TTC549 (cell line): ENCODE data around the gene ANP32A.
"Not testable (repeated sequence)": the region's sequence is repeated elsewhere in the genome, so short reads cannot be mapped to it uniquely, and the experiment has no call there.

Experiments used
- FAIRE-seq: peaks from 2 replicates; lab custom pipeline; 2012; peaks lifted over from hg19 to GRCh38; lab: Jason Lieb, UNC

The ANP32A gene

DNA sequence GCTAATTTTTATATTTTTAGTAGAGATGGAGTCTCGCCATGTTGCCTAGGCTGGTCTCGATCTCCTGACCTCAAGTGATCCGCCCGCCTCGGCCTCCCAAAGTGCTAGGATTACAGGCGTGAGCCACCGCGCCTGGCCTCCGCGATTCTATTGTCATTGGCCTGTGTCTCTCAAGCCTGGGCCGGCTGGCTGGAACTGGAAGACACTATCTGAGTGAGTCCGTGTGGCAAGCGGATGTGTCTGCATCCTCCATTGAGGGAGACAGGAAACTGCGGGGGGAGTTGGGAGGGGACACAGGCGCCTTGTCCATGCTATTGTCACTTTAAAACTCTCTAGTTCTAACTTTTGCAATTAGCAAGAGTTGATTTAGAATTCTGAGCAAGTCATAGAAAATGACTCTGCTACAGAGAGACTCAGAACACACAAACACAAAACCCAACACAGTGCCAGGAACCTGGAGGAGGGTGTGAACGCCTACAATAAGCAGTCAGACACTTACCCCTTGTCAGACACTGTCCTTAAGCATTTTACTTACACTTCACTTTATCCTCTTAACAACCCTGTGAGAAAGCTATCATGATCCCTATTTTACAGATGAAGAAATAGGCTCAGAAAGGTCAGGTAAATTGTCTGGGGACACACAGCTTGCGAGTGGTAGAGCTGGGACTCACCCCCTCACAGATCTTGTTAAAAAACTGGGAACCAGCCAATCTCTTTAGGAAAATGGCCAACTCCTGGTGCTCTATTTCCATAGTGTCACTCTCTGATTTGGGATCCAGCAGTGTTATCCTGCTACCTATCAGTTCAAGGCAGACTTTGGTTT, 38.7 kb downstream of the ANP32A start:
- no peak for FAIRE-seq

DNA sequence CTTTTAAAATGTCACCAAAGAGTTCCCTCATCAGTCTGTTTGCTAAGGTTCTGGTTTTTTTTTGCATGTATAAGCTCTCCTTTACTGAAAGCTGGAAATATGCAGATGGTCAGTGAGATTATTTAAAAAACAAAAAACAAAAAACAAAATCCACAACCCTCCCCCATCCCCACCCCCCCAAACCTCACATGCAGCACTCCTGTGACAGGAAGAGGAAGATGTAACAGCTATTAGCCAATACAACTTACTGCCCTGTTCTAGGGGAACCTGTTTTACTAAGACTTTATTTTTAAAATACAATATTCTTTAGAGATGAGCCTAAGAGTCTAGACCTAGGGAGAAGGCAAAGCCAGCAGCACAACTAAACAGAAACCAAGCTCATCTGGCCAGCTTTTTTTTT, 39.5 kb downstream of the ANP32A start:
- FAIRE-seq: no peak

DNA sequence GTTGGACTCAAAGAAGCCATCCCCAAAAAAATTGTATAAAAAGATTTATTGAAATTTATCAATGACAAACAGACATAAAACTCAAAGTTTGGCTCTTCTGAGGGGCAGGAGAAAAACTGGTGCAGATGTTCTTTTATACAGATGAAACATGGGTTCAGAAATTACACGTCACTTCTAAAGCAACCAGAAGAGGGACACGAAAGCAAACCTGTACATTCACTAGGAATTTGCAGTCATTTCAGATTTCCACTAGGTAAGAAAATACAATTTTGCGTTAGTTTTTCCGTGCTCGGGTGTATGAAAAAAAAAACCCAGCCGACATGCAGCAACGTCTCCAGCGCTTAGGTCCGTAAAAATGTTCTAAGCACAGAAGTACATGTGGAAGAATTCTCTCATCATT, 41.8 kb downstream of the ANP32A start:
- FAIRE-seq: no peak

DNA sequence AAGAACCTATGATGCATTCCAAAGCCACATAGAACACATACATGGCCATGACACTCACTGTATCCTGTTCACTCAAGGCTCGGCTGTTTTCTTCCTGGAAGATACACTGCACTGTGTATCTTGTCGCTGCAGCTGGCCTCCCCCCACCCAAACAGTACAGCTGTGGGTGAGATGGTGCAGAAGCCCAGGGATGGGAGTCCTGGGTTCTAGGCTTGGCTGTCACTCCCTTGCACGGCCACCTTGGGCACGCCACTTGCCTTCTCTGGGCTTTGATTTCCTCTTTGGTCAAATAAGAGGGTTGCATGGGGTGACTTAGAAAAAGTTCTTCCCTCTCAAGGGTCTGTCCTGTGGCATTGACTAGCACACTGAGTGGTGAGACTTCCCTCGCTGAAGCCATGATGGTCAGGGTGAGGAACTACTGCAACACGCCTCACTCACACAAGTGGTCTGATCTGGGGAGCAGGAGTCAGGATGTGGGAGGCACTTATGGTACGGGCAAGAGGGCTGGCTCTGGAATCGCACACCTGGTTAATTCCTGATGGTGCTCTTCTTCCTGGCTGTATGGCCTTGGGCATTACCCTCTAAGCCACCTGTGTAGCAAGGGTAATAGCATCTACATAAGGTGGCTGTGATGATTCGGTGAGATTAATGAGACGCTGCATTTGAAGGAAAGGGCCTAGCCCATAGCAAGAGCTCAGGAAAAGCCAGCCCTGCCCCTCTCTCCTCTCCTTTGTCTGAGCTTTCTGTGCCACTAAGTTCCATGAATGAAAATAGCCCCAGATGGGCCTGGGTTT, 44.0 kb downstream of the ANP32A start:
- FAIRE-seq: no peak

DNA sequence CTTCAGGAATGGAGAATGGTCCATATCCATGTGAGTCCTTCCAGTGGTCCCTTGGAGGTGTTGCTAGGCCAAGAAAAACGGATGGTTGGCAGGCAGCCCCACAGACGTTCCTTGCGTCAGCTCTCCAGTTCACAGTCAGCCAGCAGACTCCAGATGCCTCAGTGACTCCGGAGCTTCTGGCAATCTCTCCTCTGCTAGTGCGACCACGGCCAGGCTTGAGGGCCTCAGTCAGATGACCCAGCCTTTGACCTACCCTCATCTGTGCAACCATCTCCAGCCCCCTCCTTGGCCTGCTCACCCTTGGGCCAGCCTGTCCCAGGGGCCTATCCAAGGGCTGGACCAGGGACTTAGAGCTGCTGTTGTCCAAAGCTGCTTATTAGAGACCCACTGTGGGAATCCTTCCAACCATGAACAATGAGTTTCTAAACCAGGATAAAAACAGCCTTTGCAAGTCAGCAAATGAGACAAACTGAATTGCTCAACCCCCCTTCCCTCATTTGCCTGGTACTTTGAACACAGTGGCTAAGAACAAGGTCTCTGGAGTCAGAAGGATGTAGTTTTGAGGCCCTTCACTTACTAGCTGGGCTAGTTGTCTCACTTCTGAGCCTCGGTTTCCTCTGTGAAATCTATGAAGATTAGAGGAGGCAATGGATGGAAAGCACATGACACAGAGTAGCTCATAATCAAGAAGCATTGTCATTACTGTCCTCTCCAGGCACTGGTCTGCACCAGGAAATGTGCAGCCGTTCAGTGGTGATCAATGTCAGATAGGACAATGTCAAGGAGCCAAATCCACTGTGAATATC, 44.8 kb downstream of the ANP32A start:
- FAIRE-seq: no peak

DNA sequence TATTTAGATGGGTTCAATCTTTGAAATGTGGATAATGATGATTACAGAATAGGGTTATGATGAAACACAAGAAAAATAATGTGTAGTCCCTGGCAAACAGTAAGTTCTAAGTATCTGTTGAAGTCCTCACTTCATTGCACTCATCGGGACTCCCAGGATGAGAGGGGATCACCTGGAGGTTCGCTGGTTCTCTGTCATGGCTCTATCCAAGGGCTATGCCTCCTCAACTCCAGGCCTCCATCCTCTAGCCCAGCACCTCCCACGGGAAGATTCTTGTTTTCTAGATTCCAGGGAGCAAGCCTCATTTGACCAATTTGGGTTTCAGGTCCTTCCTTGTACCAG, 45.5 kb downstream of the ANP32A start:
- no peak for FAIRE-seq

DNA sequence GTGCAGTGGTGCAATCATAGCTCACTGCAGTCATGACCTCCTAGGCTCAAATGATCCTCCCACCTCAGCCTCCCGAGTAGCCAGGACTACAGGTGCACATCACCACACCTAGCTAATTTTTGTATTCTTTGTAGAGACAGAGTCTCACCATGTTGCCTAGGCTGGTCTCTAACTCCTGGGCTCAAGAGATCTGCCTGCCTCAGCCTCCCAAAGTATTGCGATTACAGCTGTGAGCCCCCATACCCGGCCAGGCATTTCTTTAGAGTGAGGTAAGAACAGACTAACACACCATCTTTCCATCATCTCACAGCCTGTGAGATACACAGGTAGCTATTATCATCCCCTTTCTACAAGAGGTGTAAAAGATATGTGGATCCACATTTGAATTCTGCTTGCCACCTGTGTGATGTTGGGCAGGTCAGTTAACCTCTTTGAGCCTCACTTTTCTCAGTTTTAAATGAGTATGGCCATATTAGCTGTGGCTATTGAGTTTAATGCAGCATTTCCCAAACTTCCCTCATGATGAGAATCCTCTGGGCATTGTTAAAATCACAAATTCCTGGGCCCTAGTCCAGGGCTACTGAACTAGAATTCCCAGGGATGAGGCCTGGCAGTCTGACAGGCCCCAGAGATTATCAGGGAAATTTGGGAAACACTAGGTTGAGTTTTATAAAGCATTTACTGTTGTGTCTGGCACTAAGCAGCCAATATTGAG, 46.0 kb downstream of the ANP32A start:
- no peak for FAIRE-seq

DNA sequence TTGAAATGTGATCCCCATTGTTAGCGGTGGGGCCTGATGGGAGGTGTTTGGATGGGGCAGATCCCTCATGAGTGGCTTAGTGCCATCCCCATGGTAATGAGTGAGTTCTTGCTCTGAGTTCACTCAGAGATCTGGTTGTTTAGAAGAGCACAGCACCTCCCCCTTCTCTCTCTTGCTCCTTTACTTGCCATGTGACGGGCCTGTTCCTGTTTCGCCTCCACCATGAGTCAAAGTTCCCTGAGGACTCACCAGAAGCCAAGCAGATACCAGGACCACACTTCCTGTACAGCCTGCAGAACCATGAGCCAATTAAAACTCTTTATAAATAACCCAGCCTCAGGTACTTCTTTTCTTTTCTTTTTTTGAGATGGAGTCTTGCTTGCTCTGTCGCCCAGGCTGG, 46.6 kb downstream of the ANP32A start:
- no peak for FAIRE-seq

DNA sequence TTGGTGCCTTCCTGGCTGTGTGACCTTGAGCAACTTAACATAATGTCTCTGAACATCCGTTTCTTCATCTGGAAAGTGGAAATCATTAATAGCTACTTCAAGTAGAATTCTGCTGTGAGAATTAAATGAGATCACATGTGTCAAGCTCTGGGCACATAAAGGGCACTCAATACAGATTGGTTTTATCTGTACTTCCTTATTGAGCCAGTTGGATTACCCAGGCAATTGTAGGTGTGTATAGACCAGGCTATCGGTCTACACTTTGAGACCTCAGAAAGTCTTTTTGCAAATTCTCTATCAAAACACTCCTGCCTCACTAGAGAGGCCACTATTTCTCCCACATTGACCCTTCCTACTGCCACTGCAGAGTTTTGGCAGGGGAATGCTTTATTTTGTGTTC, 47.7 kb downstream of the ANP32A start:
- FAIRE-seq: no peak

DNA sequence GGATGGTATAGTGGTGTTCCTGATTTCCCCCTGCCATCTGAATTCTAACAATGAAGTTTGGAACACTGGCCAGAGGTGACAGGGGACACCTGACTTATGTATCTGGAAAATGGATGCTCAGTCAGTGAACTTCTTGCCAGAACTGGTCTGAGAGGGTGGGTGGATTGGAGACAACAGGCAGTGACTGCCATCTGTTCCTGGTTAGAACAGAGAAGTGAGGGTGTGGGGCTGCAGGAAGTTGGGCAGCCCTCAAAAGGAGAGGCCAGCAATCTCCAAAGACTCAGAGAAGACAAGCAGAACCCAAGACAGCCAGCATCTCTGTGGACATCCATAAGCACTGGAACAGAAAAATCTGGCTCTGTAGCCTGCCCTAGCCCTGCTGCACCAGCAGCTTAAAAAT, 50.5 kb downstream of the ANP32A start:
- FAIRE-seq: no peak

DNA sequence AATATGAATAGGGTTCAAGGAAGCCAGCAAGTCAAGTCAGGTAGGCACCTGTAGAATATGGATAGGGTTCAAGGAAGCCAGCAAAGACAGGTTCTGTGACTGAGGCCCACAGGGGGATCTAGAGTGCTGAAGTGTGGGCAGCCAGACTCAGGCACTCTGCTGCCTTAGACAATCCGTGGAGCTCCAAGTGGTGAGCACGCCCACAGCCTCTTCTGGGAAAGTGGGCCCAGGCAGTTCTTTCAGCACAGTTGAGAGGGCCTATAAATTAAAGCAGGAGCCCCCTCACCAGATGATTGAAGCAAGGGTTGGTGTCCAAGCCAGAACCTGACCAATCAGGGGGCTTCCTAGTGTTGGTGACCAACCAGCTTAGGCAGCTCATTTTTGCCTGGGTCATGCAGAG, 51.0 kb downstream of the ANP32A start:
- FAIRE-seq: no peak

DNA sequence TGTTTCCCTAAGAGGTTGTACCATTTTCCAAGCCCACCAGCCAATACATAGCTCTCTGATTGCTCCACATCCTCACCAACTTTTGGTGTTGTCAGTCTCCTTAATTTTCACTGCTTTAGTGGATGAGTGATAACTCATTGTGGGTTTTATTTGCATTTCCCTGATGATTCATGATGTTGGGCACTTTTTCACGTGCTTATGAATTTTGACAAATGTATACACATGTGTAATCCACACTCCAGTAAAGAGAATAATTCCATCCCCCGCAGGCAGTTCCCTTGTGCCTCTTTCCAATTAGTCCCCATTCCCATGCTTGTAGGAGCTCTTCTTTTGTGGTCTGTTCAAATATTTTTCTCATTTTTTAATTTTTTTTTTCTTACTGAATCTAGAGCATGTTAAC, 52.4 kb downstream of the ANP32A start:
- no peak for FAIRE-seq

DNA sequence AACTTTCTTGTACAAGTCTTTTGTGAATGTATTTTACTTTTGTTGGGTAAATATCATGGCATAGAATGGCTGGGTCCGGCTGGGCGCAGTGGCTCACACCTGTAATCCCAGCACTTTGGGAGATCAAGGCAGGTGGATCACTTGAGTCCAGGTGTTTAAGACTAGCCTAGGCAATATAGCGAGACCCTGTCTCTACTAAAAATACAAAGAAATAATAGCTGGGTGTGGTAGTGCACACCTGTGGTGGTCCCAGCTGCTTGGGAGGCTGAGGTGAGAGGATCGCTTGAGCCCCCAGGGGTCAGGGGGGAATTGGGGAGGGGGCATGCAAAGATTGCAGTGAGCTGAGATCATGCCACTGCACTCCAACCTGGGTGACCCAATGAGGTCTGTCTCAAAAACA, 52.9 kb downstream of the ANP32A start:
- no peak for FAIRE-seq

DNA sequence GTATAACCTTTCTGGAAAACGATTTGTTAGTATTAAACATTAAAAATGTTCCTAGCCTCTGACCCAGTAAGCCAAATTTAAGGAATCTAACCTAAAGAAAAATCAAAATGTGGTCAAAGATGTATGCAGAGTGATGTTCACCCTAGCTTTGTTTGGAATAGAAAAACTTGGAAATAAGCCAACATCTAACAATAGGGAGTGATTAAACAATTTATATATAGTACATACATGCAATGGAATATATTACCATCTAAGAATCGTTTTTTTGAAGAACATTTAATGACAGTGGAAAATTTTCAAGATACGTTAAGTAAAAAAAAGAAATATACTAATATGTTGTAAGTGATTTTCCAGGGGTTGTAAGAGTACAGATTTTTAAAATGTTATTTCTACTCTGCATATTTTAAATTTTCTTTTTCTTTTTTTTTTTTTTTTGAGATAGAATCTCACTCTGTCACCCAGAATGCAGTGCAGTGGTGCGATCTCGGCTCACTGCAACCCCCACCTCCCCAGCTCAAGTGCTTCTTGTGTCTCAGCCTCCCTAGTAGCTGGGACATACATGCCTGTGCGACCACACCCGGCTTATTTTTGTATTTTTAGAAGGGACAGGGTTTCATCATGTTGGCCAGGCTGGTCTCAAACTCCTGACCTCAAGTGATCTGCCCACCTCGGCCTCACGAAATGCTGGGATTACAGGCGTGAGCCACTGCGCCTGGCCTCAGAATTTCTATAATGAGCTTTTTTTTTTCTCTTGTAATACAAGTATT, 54.9 kb downstream of the ANP32A start:
- no peak for FAIRE-seq

DNA sequence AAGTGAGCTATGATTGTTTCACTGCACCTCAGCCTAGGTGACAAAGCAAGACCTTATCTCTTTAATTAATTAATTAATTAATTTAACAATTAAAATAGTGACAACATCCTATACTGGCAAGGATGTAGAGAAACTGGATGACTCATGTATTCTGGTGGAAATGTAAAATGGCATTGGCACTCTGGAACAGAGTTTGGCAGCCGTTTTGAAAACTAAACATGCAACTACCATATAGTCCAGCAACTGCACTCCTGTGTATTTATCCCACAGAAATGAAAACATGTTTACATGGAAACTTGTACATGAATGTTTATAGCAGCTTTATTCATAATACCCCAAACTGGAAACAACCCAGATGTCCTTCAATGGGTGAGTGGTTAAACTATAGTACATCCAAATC, 56.6 kb downstream of the ANP32A start:
- no peak for FAIRE-seq

DNA sequence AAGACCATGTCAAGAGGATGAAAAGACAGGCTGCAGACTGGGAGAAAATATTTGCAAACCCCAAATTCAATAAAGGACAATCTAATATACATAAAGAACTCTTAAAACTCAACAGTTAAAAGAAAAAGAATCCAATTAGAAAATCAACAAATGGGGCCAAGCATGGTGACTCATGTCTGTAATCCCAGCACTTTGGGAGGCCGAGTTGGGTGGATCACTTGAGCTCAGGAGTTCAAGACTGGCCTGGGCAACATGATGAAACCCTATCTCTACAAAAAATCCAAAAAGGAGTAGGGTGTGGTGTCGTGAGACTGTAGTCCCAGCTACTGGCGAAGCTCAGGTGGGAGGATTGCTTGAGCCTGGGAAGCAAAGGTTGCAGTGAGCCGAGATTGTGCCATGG, 57.6 kb downstream of the ANP32A start:
- no peak for FAIRE-seq

DNA sequence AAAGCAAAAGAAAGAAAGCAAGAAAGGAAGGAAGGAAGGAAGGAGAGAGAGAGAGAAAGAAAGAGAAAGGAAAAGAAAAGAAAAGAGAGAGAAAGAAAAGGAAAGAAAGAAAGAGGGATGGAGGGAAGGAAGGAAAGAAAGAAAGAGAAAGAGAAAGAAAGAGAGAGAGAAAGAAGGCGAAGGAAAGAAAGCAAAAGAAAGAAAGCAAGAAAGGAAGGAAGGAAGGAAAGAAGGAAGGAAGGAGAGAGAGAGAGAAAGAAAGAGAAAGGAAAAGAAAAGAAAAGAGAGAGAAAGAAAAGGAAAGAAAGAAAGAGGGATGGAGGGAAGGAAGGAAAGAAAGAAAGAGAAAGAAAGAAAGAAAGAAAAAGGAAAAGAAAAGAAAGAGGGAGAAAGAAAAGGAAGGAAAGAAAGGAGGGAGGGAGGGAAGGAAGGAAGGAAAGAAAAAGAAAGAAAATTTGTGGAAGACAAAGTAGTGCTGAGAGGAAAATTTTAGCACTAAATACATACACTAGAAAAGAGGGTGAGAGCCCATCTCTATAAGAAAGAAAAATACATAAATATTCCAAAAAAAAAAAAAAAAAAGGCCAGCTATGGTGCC, 60.6 kb downstream of the ANP32A start:
- FAIRE-seq: not testable (repeated sequence)

DNA sequence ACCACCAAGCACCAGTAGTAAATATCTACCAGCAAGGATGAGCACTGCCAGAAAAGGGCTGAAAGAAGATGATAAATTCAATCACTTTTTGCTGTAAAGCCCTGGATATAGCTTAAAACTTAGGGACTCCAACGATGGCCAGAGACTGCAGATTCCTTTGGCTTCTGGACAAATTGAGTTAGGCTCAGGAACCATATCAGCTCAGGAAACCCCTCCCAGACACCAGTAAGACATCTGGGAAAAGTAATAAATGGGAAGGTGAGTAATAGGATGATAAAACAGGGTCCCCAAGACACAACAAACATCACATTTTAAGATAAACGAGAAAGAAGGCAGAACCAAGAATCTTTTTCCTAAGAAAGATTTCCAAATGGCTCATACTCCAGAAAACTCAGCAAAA, 65.0 kb downstream of the ANP32A start:
- FAIRE-seq: no peak

DNA sequence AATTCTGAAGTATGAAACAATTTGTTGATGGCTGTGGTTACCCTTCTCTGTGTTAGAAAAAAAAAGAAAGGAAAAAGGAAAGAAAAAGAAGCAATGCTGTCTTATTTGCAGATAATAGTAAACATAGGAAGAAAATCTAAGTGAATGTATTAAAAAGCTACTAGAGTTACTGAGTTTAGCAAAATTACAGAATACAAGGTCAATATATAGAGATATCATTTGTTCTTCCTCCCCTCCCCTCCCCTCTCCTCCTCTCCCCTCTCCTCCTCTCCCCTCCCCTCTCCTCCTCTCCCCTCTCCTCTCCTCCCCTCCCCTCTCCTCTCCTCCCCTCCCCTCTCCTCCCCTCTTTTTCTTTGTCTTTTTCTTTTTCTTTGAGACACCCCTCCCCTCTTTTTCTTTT, 69.1 kb downstream of the ANP32A start:
- no peak for FAIRE-seq

DNA sequence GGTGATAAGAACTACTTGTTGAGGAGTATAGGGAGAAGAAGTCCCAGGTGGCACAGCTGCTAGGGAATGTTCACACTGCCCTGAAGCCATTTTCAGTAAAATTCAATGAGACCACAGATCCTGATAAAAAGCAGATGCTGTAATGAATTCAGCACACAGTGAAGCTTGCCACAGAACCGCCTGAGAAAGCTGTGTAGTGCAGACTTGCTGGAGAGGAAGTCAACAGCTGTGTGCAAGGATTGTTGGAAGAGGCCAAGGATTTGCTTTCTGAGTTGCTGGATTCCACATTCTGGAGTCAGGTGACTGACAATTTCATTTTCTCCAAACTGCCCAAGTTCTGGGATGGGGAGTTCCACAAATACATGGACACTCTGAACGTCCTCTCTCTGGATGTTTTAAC, 70.9 kb downstream of the ANP32A start:
- no peak for FAIRE-seq

DNA sequence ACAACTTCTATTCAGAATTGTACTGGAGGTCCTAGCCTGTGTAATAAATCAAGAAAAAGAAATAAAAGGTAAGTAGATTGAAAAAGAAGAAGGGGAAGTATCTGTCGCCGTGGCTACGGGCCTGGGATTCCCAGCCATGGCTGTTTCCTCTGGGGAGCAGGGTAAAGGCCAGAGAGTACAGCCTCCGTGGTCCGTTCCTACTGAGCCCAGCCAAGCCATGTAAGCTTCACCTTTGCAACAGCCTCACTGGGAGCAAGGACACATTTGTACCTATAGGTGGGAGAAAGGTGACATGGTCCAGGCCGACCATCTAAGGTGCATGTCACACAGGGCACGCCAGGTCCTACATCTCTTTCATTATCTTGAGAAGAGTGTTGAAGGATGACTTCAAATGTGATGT, 71.3 kb downstream of the ANP32A start:
- no peak for FAIRE-seq
